AG04449 (cell line): ENCODE data around the gene BDH2.

Source experiments
- CTCF ChIA-PET: fragments of 350-600 bp; formaldehyde crosslinking; extraction: SDS; loops from one replicate; lab custom pipeline; 2021; ENCODE audit warnings: antibody characterized with exemption; lab: Yijun Ruan, JAX
- POLR2A ChIA-PET: fragments of 400-600, 350-600 bp; formaldehyde crosslinking; extraction: SDS; loops from one replicate; lab custom pipeline; 2020; ENCODE audit warnings: antibody characterized with exemption, inconsistent platforms; lab: Yijun Ruan, JAX
- DNase-seq: peaks from one replicate; pipeline ENCODE4 v3.0.0-alpha.2; 2010; ENCODE audit warnings: low read depth, low spot score
- H3K4me3 ChIP-seq: 2 replicates; pipeline ENCODE4 v1.5.1; 2011; ENCODE audit warnings: low read depth, mild to moderate bottlenecking, control low read depth, low read length
- CTCF ChIP-seq: IDR thresholded peaks from one replicate; pipeline ENCODE4 v1.5.1; 2011; ENCODE audit warnings: mild to moderate bottlenecking, moderate library complexity, low read length, control low read depth, inconsistent platforms; ENCODE audit not compliant: insufficient read depth; ENCODE audit errors: missing control alignments

Gene BDH2

GRCh38 chr4:103091601-103092223, 7.9 kb downstream of the BDH2 start:
- ChIA-PET POLR2A (no interaction called here), CTCF (interaction anchor here (0.6 to 8.7 kb wide), 38 partner anchors 8 to 805 kb away, joined by 3 to 82 read pairs (median 4); partner anchors contain the start of genes BDH2 and SLC9B2)
- H3K4me3 ChIP-seq: no peak overlapping the region
- no peak for DNase-seq
- TF ChIP-seq CTCF: peak; percentile 41

GRCh38 chr4:103089481-103089880, 10.2 kb downstream of the BDH2 start:
- ChIA-PET POLR2A (no interaction called here), CTCF (interaction anchor here (1.0 to 8.7 kb wide), 9 partner anchors 9 to 657 kb away, joined by 3 to 82 read pairs (median 12); partner anchors contain the start of genes BDH2 and SLC9B2)
- no peak for TF ChIP-seq CTCF

GRCh38 chr4:103086551-103086950, 13.1 kb downstream of the BDH2 start:
- TF ChIP-seq CTCF: no peak
- POLR2A ChIA-PET: no interaction called here
- CTCF ChIA-PET: interaction anchor here (6.2 kb wide), 1 partner anchor 13 kb away, joined by 66 read pairs; the partner anchor contains the start of gene BDH2

More at GRCh38 chr4:103089481-103089880, 10.2 kb downstream of the BDH2 start:
- DNase-seq: no peak
- no peak overlapping the region for H3K4me3 ChIP-seq

GRCh38 chr4:103085555-103086196, 14.0 kb downstream of the BDH2 start:
- H3K4me3 ChIP-seq: no peak overlapping the region
- ChIA-PET CTCF (no interaction called here), POLR2A (no interaction called here)
- DNase-seq: no peak
- no peak for TF ChIP-seq CTCF

More at GRCh38 chr4:103086551-103086950, 13.1 kb downstream of the BDH2 start:
- no peak overlapping the region for H3K4me3 ChIP-seq
- no peak for DNase-seq

- POLR2A ChIA-PET: no interaction called here
- CTCF ChIA-PET: interaction anchor here (1.1 to 8.8 kb wide), 3 partner anchors 13 to 33 kb away, joined by 5 to 82 read pairs (median 7); partner anchors contain the start of gene BDH2
- no peak for DNase-seq
- H3K4me3 ChIP-seq: no peak overlapping the region
- no peak for TF ChIP-seq CTCF
Observed at GRCh38 chr4:103079621-103080020, 20.0 kb downstream of the BDH2 start.
